HG03159 (cell line): ENCODE data around the gene POU2F2.

Experiments
- ATAC-seq: cut with Tn5 transposase; IDR thresholded peaks from one replicate; pipeline ENCODE4 v1.9.1; 2021; ENCODE audit warnings: mild to moderate bottlenecking, moderate library complexity; ENCODE audit not compliant: unreplicated experiment

Gene POU2F2

GRCh38 chr19:42132030-42132628, at the start of gene POU2F2:
Gene POU2F2, minus strand, starts transcription at chr19:42132446. Its CDS starts 35 bp downstream, at chr19:42132411.
- peak; percentile 47 for ATAC-seq

- no peak for ATAC-seq
These were observed 46.8 kb upstream of the POU2F2 start for GRCh38 chr19:42178791-42179674.

GRCh38 chr19:42177686-42178019, 45.4 kb upstream of the POU2F2 start:
- ATAC-seq = no peak

GRCh38 chr19:42176990-42177685, 44.9 kb upstream of the POU2F2 start:
- ATAC-seq = no peak

- ATAC-seq = no peak
These were observed 44.4 kb upstream of the POU2F2 start for GRCh38 chr19:42176649-42176989.

- no peak for ATAC-seq
These were observed 43.9 kb upstream of the POU2F2 start for GRCh38 chr19:42175952-42176648.

- ATAC-seq = no peak
These were observed 42.9 kb upstream of the POU2F2 start for GRCh38 chr19:42174958-42175734.

- ATAC-seq = no peak
These were observed 41.9 kb upstream of the POU2F2 start for GRCh38 chr19:42174188-42174587.

GRCh38 chr19:42173695-42174094, 41.4 kb upstream of the POU2F2 start:
- ATAC-seq = no peak

GRCh38 chr19:42172261-42172660, 40.0 kb upstream of the POU2F2 start:
- no peak for ATAC-seq

GRCh38 chr19:42170715-42171114, 38.5 kb upstream of the POU2F2 start:
- no peak for ATAC-seq

GRCh38 chr19:42169486-42170413, 37.5 kb upstream of the POU2F2 start:
- ATAC-seq = no peak

- ATAC-seq = no peak
These were observed 36.0 kb upstream of the POU2F2 start for GRCh38 chr19:42168206-42168605.

GRCh38 chr19:42166316-42166715, 34.1 kb upstream of the POU2F2 start:
- no peak for ATAC-seq

GRCh38 chr19:42165146-42165545, 32.9 kb upstream of the POU2F2 start:
- no peak for ATAC-seq

GRCh38 chr19:42161616-42162263, 29.5 kb upstream of the POU2F2 start:
- no peak for ATAC-seq

GRCh38 chr19:42159942-42160341, 27.7 kb upstream of the POU2F2 start:
- ATAC-seq = no peak

- no peak for ATAC-seq
These were observed 26.7 kb upstream of the POU2F2 start for GRCh38 chr19:42158926-42159325.

GRCh38 chr19:42156571-42156970, 24.3 kb upstream of the POU2F2 start:
- ATAC-seq = no peak
